Loucy (cell line): ENCODE measurements around the gene DUSP16.

Experiments
- EZH2phosphoT487 ChIP-seq: fragments of 200-600 bp; IDR thresholded peaks from 2 replicates; pipeline ENCODE4 v1.6.1; 2018; ENCODE audit warnings: antibody characterized with exemption, mild to moderate bottlenecking, moderate library complexity, borderline replicate concordance
- TF ChIP-seq, protein P1 (sequence below): fragments of 200-600 bp; sonication (generic); conservative IDR thresholded peaks from 2 replicates; pipeline ENCODE4 v1.5.1; 2014; ENCODE audit warnings: mild to moderate bottlenecking, antibody characterized with exemption, low read length

DNA sequence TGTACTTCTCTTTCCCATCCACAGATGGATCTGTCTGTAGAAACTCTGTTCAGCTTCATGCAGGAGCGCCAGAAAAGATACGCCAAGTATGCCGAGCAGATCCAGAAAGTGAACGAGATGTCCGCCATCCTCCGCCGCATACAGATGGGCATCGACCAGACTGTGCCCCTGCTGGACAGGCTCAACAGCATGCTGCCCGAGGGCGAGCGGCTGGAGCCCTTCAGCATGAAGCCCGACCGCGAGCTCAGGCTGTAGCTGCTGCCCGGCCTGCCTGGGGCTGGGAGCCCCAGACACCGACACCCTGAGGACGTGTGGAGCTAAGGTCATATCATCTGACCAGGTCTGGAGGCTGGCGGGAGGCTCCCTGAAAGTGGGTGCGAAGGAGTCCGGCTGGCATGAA, 97.1 kb downstream of the DUSP16 start:
- TF ChIP-seq, protein P1, sequence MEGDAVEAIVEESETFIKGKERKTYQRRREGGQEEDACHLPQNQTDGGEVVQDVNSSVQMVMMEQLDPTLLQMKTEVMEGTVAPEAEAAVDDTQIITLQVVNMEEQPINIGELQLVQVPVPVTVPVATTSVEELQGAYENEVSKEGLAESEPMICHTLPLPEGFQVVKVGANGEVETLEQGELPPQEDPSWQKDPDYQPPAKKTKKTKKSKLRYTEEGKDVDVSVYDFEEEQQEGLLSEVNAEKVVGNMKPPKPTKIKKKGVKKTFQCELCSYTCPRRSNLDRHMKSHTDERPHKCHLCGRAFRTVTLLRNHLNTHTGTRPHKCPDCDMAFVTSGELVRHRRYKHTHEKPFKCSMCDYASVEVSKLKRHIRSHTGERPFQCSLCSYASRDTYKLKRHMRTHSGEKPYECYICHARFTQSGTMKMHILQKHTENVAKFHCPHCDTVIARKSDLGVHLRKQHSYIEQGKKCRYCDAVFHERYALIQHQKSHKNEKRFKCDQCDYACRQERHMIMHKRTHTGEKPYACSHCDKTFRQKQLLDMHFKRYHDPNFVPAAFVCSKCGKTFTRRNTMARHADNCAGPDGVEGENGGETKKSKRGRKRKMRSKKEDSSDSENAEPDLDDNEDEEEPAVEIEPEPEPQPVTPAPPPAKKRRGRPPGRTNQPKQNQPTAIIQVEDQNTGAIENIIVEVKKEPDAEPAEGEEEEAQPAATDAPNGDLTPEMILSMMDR = no peak
- no peak for TF ChIP-seq EZH2phosphoT487
